HFFc6 (cell line): ENCODE data around the gene KNDC1. TPM values are rescaled to one million over a fixed set of nuclear protein-coding genes. Genes with fewer than 3 reads are reported as not detected.
"Not testable (repeated sequence)": the region's sequence is repeated elsewhere in the genome, so short reads cannot be mapped to it uniquely, and the experiment has no call there.

Experiments
- DNase-seq: peaks from one replicate; pipeline ENCODE4 v3.0.0-alpha.2; 2018
- H3K27ac Mint-ChIP-seq: 2 replicates; pipeline ENCODE4 v1.8.0; 2020; ENCODE audit warnings: mild to moderate bottlenecking, mixed read lengths
- H3K27me3 Mint-ChIP-seq: 2 replicates; pipeline ENCODE4 v1.8.0; 2021; ENCODE audit warnings: mild to moderate bottlenecking, moderate library complexity, mixed read lengths; ENCODE audit not compliant: insufficient read depth
- H3K36me3 Mint-ChIP-seq: 2 replicates; pipeline ENCODE4 v1.8.0; 2021; ENCODE audit warnings: low read depth, mixed read lengths
- H3K4me1 Mint-ChIP-seq: 2 replicates; pipeline ENCODE4 v1.8.0; 2020; ENCODE audit warnings: low read depth, mixed read lengths
- H3K4me3 Mint-ChIP-seq: 2 replicates; pipeline ENCODE4 v1.8.0; 2020; ENCODE audit warnings: mild to moderate bottlenecking, moderate library complexity, mixed read lengths
- H3K9me3 Mint-ChIP-seq: 2 replicates; pipeline ENCODE4 v1.8.0; 2020; ENCODE audit warnings: mild to moderate bottlenecking, mixed read lengths
- long read RNA-seq: library from polyadenylated mRNA; unstranded; transcript quantifications from one replicate; pipeline ENCODE4 v2.0.0, GENCODE V29; 2019
- total RNA-seq, 6 experiments: library from RNA; stranded (reverse); fragmentation: NEBNext Ultra II Directional; extraction: Animal tissue kit (Norgen Biotek cat#: 25700); gene quantifications; 2 replicates in 1 of 6; 3 replicates in 5 of 6; pipeline ENCODE4 v1.2.3, GENCODE V29; 2021
- TF ChIP-seq, protein P1 (sequence below): fragments of 200-600 bp; sonication (generic); IDR thresholded peaks from 2 replicates; pipeline ENCODE4 v1.5.0; 2021; ENCODE audit warnings: antibody characterized with exemption, mild to moderate bottlenecking

KNDC1 gene, protein sequence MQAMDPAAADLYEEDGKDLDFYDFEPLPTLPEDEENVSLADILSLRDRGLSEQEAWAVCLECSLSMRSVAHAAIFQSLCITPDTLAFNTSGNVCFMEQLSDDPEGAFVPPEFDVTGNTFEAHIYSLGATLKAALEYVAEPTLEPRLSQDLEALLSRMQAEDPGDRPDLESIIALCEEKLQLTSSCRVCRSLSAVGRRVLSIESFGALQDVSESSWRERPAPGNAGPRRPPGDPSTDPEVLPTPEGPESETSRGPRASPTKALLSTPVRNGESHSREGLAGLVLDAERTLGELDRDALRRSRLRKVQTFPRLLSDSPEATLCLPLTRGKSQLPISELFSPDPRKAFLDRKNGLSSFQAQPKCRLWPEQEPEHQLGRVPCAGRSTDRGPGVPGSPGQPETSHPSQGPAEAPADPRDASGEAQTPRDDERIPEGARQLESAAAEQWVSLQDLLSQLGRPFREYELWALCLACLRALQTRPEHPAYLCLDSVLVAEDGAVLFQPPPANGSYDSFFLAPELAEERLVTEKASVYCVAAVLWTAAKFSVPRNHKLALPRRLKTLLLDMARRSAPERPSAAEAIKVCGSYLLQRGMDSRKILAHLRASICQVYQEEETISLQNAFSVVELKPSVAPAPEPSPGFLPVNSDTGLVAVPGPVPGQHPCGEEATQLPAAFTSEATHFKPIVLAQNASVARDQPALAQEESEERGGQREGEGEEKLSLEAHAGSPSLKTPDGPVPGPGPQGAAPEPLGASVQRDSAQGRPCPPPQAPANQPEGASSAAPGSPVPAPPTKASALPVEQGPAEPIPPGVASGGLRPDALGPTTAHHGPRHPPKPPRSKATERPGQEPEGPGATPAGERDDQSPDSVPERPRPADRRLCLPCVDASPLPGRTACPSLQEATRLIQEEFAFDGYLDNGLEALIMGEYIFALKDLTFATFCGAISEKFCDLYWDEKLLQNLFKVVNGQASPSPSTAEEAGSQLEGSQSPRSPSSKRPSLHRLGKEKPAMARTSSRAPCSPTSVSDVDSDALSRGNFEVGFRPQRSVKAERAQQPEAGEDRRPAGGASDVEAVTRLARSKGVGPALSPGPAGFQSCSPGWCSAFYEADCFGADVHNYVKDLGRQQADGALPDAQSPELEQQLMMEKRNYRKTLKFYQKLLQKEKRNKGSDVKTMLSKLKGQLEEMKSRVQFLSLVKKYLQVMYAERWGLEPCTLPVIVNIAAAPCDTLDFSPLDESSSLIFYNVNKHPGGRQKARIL (N-terminal part only)
- total RNA-seq, result under 1 TPM in 3 of 6 experiments, not detected in 3; 0.05 to 1.00 (median 0.28) TPM
- long read RNA-seq, partial matches to known transcripts, result 1 of 1 reads
- long read RNA-seq, other reads (novel, unspliced or antisense), result 0 of 1 reads

DNA sequence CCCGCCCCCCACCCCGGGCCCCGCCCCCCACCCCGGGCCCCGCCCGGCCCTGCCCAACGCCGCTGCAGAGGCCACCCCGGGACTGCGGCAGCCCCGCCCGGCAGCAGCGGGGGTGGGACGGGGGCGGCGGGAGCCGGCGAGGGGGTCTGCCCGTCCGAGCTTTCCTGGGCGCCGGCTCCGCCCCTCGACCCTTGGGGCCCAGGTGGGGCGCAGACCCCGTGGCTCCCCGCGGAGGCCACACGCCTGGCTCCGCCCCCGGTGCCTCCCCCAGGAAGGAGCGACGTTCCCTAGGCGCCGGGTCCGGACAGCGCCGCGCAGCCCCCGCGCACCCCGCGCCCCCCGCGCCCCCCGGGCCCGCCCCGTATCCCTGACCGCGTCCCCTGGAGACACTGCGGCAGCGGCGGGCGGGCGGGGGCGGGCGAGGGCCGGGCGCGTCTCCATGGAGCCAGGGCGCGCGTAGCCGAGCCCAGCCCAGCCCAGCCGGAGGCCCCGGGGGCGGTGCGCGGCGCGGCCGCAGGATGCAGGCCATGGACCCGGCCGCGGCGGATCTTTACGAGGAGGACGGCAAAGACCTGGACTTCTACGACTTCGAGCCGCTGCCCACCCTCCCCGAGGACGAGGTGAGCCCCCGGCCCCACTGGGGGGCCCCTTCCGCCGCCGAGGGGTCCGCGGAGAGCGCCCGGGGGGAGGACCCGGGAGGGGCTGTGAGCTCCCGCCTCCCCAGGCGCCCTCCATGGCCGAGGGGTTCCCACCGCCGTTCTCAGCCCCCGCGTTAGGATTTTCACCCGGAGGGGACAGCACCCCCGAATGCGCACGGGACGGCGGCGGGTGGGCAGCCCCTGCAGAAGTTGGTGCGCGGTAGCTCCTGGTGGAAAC lies at the start of gene KNDC1:
Gene KNDC1 (plus strand): TSS at position 270 of the 876 bp plus-strand sequence. CDS start 249 bp downstream, at position 519.
- no peaks in the 10 kb centered on the region for H3K4me1 Mint-ChIP-seq
- DNase-seq, result no peak
- TF ChIP-seq, protein P1, sequence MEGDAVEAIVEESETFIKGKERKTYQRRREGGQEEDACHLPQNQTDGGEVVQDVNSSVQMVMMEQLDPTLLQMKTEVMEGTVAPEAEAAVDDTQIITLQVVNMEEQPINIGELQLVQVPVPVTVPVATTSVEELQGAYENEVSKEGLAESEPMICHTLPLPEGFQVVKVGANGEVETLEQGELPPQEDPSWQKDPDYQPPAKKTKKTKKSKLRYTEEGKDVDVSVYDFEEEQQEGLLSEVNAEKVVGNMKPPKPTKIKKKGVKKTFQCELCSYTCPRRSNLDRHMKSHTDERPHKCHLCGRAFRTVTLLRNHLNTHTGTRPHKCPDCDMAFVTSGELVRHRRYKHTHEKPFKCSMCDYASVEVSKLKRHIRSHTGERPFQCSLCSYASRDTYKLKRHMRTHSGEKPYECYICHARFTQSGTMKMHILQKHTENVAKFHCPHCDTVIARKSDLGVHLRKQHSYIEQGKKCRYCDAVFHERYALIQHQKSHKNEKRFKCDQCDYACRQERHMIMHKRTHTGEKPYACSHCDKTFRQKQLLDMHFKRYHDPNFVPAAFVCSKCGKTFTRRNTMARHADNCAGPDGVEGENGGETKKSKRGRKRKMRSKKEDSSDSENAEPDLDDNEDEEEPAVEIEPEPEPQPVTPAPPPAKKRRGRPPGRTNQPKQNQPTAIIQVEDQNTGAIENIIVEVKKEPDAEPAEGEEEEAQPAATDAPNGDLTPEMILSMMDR, result no peak
- H3K36me3 Mint-ChIP-seq, result no peaks in the 10 kb centered on the region
- peaks cover 7% of the 10 kb centered on the region for H3K27me3 Mint-ChIP-seq
- peak within 1 kb of the TSS; percentile 28; the same call in 1 of the 2 replicates for H3K4me3 Mint-ChIP-seq
- no peaks in the 10 kb centered on the region for H3K9me3 Mint-ChIP-seq
- no peak within 1 kb of the TSS for H3K27ac Mint-ChIP-seq

DNA sequence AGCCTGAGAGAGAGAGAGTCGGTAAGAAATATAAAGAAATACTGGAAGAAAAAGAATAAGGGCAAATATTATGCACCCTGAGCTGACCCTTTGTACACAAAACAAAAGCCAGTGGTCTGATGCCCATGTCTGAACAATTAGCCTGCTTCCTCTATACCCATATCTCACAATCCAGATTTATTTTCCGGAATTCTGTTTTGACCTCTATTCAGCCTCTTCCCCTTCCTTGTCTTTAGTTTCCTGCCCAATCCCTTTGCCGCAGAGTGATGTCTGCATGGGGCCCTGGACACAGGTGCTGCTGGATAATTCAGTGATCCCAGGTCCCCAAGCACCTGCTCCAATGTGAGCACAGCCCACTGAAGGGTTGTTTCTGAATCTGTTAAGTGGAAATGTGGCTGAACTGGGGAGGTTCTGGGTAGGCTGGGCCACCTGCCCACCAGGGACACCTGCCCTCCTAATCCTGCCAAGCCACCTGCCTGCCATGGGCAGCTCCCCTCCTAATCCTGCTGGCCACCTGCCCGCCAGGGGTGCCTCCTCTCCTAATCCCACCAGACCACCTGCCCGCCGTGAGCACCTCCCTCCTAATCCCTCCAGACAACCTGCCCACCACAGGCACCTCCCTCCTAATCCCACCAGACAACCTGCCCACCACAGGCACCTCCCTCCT lies 49.3 kb upstream of the KNDC1 start:
- no peak overlapping the region for H3K27ac Mint-ChIP-seq
- TF ChIP-seq, protein P1, result no peak
- no peaks in the 10 kb centered on the region for H3K4me1 Mint-ChIP-seq
- DNase-seq, result no peak
- peaks cover 51% of the 10 kb centered on the region for H3K9me3 Mint-ChIP-seq
- no peaks in the 10 kb centered on the region; the same call in 1 of the 2 replicates for H3K27me3 Mint-ChIP-seq
- H3K4me3 Mint-ChIP-seq, result no peak overlapping the region
- peaks cover 20% of the 10 kb centered on the region for H3K36me3 Mint-ChIP-seq

DNA sequence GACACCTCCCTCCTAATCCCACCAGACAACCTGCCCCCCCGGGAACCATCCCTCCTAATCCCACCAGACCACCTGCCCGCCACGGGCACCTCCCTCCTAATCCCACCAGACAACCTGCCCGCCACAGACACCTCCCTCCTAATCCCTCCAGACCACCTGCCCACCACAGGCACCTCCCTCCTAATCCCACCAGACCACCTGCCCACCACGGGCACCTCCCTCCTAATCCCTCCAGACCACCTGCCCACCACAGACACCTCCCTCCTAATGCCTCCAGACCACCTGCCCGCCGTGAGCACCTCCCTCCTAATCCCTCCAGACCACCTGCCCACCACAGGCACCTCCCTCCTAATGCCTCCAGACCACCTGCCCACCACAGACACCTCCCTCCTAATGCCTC lies 48.4 kb upstream of the KNDC1 start:
- peaks cover 20% of the 10 kb centered on the region for H3K36me3 Mint-ChIP-seq
- H3K27me3 Mint-ChIP-seq, DNase-seq, H3K4me1 Mint-ChIP-seq, H3K27ac Mint-ChIP-seq, H3K4me3 Mint-ChIP-seq: not testable (repeated sequence)
- peaks cover 50% of the 10 kb centered on the region for H3K9me3 Mint-ChIP-seq

DNA sequence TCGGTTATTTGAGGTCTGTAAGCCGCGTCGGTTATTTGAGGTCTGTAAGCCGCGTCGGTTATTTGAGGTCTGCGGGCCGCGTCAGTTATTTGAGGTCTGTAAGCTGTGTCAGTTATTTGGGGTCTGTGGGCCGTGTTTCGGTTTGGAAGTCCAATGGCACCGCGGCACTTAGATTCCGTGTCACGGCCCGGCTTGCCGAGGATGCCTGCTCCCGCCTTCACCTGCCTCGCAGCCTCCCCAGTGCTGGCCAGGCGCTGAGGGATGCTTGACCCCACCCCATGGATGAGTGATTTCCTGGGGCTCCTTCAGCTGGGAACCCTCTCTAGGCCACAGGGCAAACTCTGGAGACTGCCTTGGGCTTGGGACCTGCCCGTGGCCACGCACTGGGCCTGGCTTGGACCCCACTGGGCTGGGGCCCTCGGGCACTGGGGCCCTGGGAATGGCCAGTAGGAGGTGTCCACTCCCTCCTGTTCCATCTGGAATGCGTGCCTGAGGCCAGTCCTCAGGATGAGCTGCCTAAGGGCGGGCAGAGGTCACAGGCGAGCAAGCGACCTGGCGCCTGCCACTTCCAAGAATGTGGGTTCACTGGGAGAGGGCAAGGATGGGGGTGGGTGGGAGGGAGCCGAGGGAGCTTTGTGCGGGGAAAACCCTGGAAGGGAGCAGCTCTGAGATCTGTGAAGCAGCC lies 46.7 kb upstream of the KNDC1 start:
- Mint-ChIP-seq H3K36me3 (peaks cover 9% of the 10 kb centered on the region; the same call in 1 of the 2 replicates), H3K9me3 (peaks cover 41% of the 10 kb centered on the region), H3K27ac (no peak overlapping the region), H3K4me1 (no peaks in the 10 kb centered on the region), H3K4me3 (no peak overlapping the region), H3K27me3 (no peaks in the 10 kb centered on the region; the same call in 1 of the 2 replicates)
- TF ChIP-seq, protein P1, result no peak
- no peak for DNase-seq
